T-helper 1 cell treated with Interleukin-12 subunit alpha and Interleukin-12 subunit beta and Interleukin-4 antibody, amounts not matched to agents 30 μg/mL and 1 μg/mL, for 36 hours (primary cell): ENCODE measurements around the gene CHCHD5.
A peak's percentile ranks its signal among the peaks of the same experiment; 100 is the strongest.

Source experiments
- H3K27ac Mint-ChIP-seq: one replicate; pipeline ENCODE4 v1.8.0; 2021; ENCODE audit warnings: mild to moderate bottlenecking, mixed read lengths
- H3K27me3 Mint-ChIP-seq: one replicate; pipeline ENCODE4 v1.8.0; 2021; ENCODE audit warnings: low read depth, mixed read lengths
- H3K36me3 Mint-ChIP-seq: one replicate; pipeline ENCODE4 v1.8.0; 2021; ENCODE audit warnings: low read depth, mixed read lengths
- H3K4me1 Mint-ChIP-seq: one replicate; pipeline ENCODE4 v1.8.0; 2021; ENCODE audit warnings: low read depth, mixed read lengths
- H3K4me3 Mint-ChIP-seq: one replicate; pipeline ENCODE4 v1.8.0; 2021; ENCODE audit warnings: mild to moderate bottlenecking, moderate library complexity, mixed read lengths
- H3K9me3 Mint-ChIP-seq: one replicate; pipeline ENCODE4 v1.8.0; 2021; ENCODE audit warnings: mixed read lengths

Gene CHCHD5

GRCh38 chr2:112579241-112579640, 5.2 kb upstream of the CHCHD5 start:
- no peaks in the 10 kb centered on the region for H3K27me3 Mint-ChIP-seq
- H3K4me1 Mint-ChIP-seq, result peaks cover 15% of the 10 kb centered on the region
- peaks cover 21% of the 10 kb centered on the region for H3K36me3 Mint-ChIP-seq
- H3K9me3 Mint-ChIP-seq, result peaks cover 3% of the 10 kb centered on the region
- no peak overlapping the region for H3K27ac Mint-ChIP-seq
- H3K4me3 Mint-ChIP-seq, result no peak overlapping the region

- Mint-ChIP-seq H3K4me3 (no peak overlapping the region), H3K36me3 (peaks cover 17% of the 10 kb centered on the region), H3K27me3 (no peaks in the 10 kb centered on the region), H3K4me1 (peaks cover 21% of the 10 kb centered on the region), H3K27ac (no peak overlapping the region), H3K9me3 (peaks cover 3% of the 10 kb centered on the region)
Observed at GRCh38 chr2:112580084-112580483, 4.3 kb upstream of the CHCHD5 start.

GRCh38 chr2:112582314-112582746, 2.1 kb upstream of the CHCHD5 start:
- Mint-ChIP-seq H3K4me3 (no peak overlapping the region), H3K9me3 (peaks cover 3% of the 10 kb centered on the region), H3K27ac (peak overlapping the region; percentile 60), H3K4me1 (peaks cover 33% of the 10 kb centered on the region), H3K27me3 (no peaks in the 10 kb centered on the region), H3K36me3 (peaks cover 13% of the 10 kb centered on the region)

- H3K36me3 Mint-ChIP-seq, result peaks cover 17% of the 10 kb centered on the region
- no peaks in the 10 kb centered on the region for H3K27me3 Mint-ChIP-seq
- H3K4me3 Mint-ChIP-seq, result peak overlapping the region; percentile 94
- H3K27ac Mint-ChIP-seq, result peak overlapping the region; percentile 99
- H3K9me3 Mint-ChIP-seq, result peaks cover 3% of the 10 kb centered on the region
- H3K4me1 Mint-ChIP-seq, result peaks cover 35% of the 10 kb centered on the region
Observed at GRCh38 chr2:112583497-112584133, 794 bp upstream of the CHCHD5 start.

- Mint-ChIP-seq H3K36me3 (peaks cover 18% of the 10 kb centered on the region), H3K4me1 (peaks cover 35% of the 10 kb centered on the region), H3K9me3 (peaks cover 3% of the 10 kb centered on the region), H3K27me3 (no peaks in the 10 kb centered on the region), H3K4me3 (peak overlapping the region; percentile 94), H3K27ac (peak overlapping the region; percentile 99)
Observed at GRCh38 chr2:112584891-112585250, 462 bp downstream of the CHCHD5 start.

- Mint-ChIP-seq H3K27me3 (no peaks in the 10 kb centered on the region), H3K36me3 (peaks cover 20% of the 10 kb centered on the region), H3K9me3 (peaks cover 3% of the 10 kb centered on the region), H3K4me1 (peaks cover 35% of the 10 kb centered on the region), H3K27ac (peak overlapping the region; percentile 99), H3K4me3 (peak overlapping the region; percentile 94)
Observed at GRCh38 chr2:112585400-112585799, 991 bp downstream of the CHCHD5 start.

GRCh38 chr2:112585873-112586464, 1.6 kb downstream of the CHCHD5 start:
- H3K36me3 Mint-ChIP-seq, result peaks cover 20% of the 10 kb centered on the region
- no peaks in the 10 kb centered on the region for H3K27me3 Mint-ChIP-seq
- peak overlapping the region; percentile 65 for H3K4me3 Mint-ChIP-seq
- H3K4me1 Mint-ChIP-seq, result peaks cover 35% of the 10 kb centered on the region
- no peak overlapping the region for H3K27ac Mint-ChIP-seq
- H3K9me3 Mint-ChIP-seq, result peaks cover 3% of the 10 kb centered on the region

- H3K27me3 Mint-ChIP-seq, result no peaks in the 10 kb centered on the region
- H3K4me3 Mint-ChIP-seq, result no peak overlapping the region
- H3K36me3 Mint-ChIP-seq, result peaks cover 22% of the 10 kb centered on the region
- H3K27ac Mint-ChIP-seq, result no peak overlapping the region
- peaks cover 21% of the 10 kb centered on the region for H3K4me1 Mint-ChIP-seq
- H3K9me3 Mint-ChIP-seq, result peaks cover under 1% of the 10 kb centered on the region
Observed at GRCh38 chr2:112588611-112589045, 4.2 kb downstream of the CHCHD5 start.

GRCh38 chr2:112591413-112591812, 7.0 kb downstream of the CHCHD5 start:
- Mint-ChIP-seq H3K4me3 (no peak overlapping the region), H3K27ac (no peak overlapping the region), H3K36me3 (peaks cover 24% of the 10 kb centered on the region), H3K27me3 (no peaks in the 10 kb centered on the region), H3K4me1 (peaks cover 7% of the 10 kb centered on the region), H3K9me3 (no peaks in the 10 kb centered on the region)

GRCh38 chr2:112593736-112594135, 9.3 kb downstream of the CHCHD5 start:
- Mint-ChIP-seq H3K36me3 (peaks cover 12% of the 10 kb centered on the region), H3K4me3 (no peak overlapping the region), H3K9me3 (no peaks in the 10 kb centered on the region), H3K27ac (no peak overlapping the region), H3K4me1 (no peaks in the 10 kb centered on the region), H3K27me3 (no peaks in the 10 kb centered on the region)

- Mint-ChIP-seq H3K27ac (no peak overlapping the region), H3K4me3 (no peak overlapping the region), H3K36me3 (peaks cover 7% of the 10 kb centered on the region), H3K9me3 (no peaks in the 10 kb centered on the region), H3K4me1 (peaks cover 5% of the 10 kb centered on the region), H3K27me3 (no peaks in the 10 kb centered on the region)
Observed at GRCh38 chr2:112597537-112598322, 13.3 kb downstream of the CHCHD5 start.

GRCh38 chr2:112600634-112601033, 16.2 kb downstream of the CHCHD5 start:
- Mint-ChIP-seq H3K9me3 (no peaks in the 10 kb centered on the region), H3K27me3 (no peaks in the 10 kb centered on the region), H3K36me3 (peaks cover 2% of the 10 kb centered on the region), H3K27ac (no peak overlapping the region), H3K4me1 (peaks cover 5% of the 10 kb centered on the region), H3K4me3 (no peak overlapping the region)

- peaks cover 2% of the 10 kb centered on the region for H3K36me3 Mint-ChIP-seq
- H3K4me3 Mint-ChIP-seq, result no peak overlapping the region
- no peaks in the 10 kb centered on the region for H3K27me3 Mint-ChIP-seq
- H3K9me3 Mint-ChIP-seq, result no peaks in the 10 kb centered on the region
- H3K27ac Mint-ChIP-seq, result no peak overlapping the region
- peaks cover 5% of the 10 kb centered on the region for H3K4me1 Mint-ChIP-seq
Observed at GRCh38 chr2:112601754-112602153, 17.3 kb downstream of the CHCHD5 start.

GRCh38 chr2:112602917-112603316, 18.5 kb downstream of the CHCHD5 start:
- Mint-ChIP-seq H3K36me3 (peaks cover 2% of the 10 kb centered on the region), H3K9me3 (no peaks in the 10 kb centered on the region), H3K27ac (no peak overlapping the region), H3K4me3 (no peak overlapping the region), H3K4me1 (peaks cover 5% of the 10 kb centered on the region), H3K27me3 (no peaks in the 10 kb centered on the region)

- no peak overlapping the region for H3K27ac Mint-ChIP-seq
- peaks cover 2% of the 10 kb centered on the region for H3K36me3 Mint-ChIP-seq
Observed at GRCh38 chr2:112603731-112604130, 19.3 kb downstream of the CHCHD5 start.

More at GRCh38 chr2:112603731-112604130, 19.3 kb downstream of the CHCHD5 start:
- Mint-ChIP-seq H3K4me1 (peaks cover 5% of the 10 kb centered on the region), H3K9me3 (no peaks in the 10 kb centered on the region), H3K27me3 (no peaks in the 10 kb centered on the region), H3K4me3 (no peak overlapping the region)
